Left forelimb (tissue), 1 donor: ENCODE measurements around the gene CSNK1G2.

Experiments used
- DNase-seq: peaks from one replicate; pipeline ENCODE4 v3.0.0-alpha.2; 2018; ENCODE audit warnings: low spot score

CSNK1G2 gene

GRCh38 chr19:1918975-1919374, 22.0 kb upstream of the CSNK1G2 start:
- no peak for DNase-seq

- DNase-seq: no peak
These were observed 20.3 kb upstream of the CSNK1G2 start for GRCh38 chr19:1920644-1921043.

- no peak for DNase-seq
These were observed 19.6 kb upstream of the CSNK1G2 start for GRCh38 chr19:1921326-1921725.

GRCh38 chr19:1921825-1922224, 19.1 kb upstream of the CSNK1G2 start:
- no peak for DNase-seq

GRCh38 chr19:1922803-1923202, 18.2 kb upstream of the CSNK1G2 start:
- DNase-seq: no peak

GRCh38 chr19:1923319-1923718, 17.7 kb upstream of the CSNK1G2 start:
- DNase-seq: no peak

GRCh38 chr19:1924320-1924961, 16.5 kb upstream of the CSNK1G2 start:
- DNase-seq: no peak

GRCh38 chr19:1925544-1925943, 15.4 kb upstream of the CSNK1G2 start:
- DNase-seq: no peak

- no peak for DNase-seq
These were observed 11.8 kb upstream of the CSNK1G2 start for GRCh38 chr19:1929021-1929742.

GRCh38 chr19:1931445-1931844, 9.5 kb upstream of the CSNK1G2 start:
- DNase-seq: no peak

- DNase-seq: no peak
These were observed 8.6 kb upstream of the CSNK1G2 start for GRCh38 chr19:1932395-1932794.

- no peak for DNase-seq
These were observed 7.7 kb upstream of the CSNK1G2 start for GRCh38 chr19:1933244-1933643.

- no peak for DNase-seq
These were observed 7.0 kb upstream of the CSNK1G2 start for GRCh38 chr19:1933942-1934341.

- DNase-seq: no peak
These were observed 5.3 kb upstream of the CSNK1G2 start for GRCh38 chr19:1935484-1936208.

- DNase-seq: no peak
These were observed 4.5 kb upstream of the CSNK1G2 start for GRCh38 chr19:1936430-1936829.

GRCh38 chr19:1936916-1937610, 3.9 kb upstream of the CSNK1G2 start:
- DNase-seq: no peak

- no peak for DNase-seq
These were observed 2.9 kb upstream of the CSNK1G2 start for GRCh38 chr19:1938071-1938470.

- DNase-seq: peak; percentile 82
These were observed 1.3 kb downstream of the CSNK1G2 start for GRCh38 chr19:1942078-1942933.

- no peak for DNase-seq
These were observed 2.1 kb downstream of the CSNK1G2 start for GRCh38 chr19:1942934-1943555.

- DNase-seq: no peak
These were observed 2.7 kb downstream of the CSNK1G2 start for GRCh38 chr19:1943661-1944087.
